GM12891 (cell line): Measurements from ENCODE around the gene CCDC158.

Experiments
- POLR2A ChIP-seq: IDR thresholded peaks from 2 replicates; pipeline ENCODE4 v1.6.1; 2011; ENCODE audit warnings: low read depth, low read length, control low read depth
- POLR2AphosphoS5 ChIP-seq: IDR thresholded peaks from 2 replicates; pipeline ENCODE4 v1.6.1; 2011; ENCODE audit warnings: low read depth, low read length, control low read depth
- SPI1 ChIP-seq: IDR thresholded peaks from 2 replicates; pipeline ENCODE4 v1.6.1; 2011; ENCODE audit warnings: low read depth, low read length, control low read depth

DNA sequence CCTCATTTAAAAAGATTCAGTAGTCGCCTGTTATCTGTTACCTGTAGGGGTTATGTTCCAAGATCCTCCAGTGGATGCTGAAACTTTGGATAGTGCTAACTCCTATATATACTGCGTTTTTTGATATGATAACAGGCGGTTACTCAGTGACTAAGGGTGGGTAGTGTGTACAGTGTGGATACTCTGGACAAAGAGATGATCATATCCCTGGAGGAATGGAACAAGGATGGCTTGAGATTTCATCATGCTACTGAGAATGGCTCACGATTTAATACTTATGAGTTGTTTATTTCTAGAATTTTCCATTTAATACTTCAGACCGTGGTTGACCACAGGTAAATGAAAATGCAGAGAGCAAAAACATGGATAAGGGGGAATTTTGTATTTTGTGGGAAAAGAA lies 147.9 kb downstream of the CCDC158 start:
- TF ChIP-seq POLR2A (no peak), POLR2AphosphoS5 (no peak), SPI1 (no peak)
